Erythroblast (primary cell): ENCODE data around the gene ZSCAN16.

Source experiments
- DNase-seq, 2 experiments: peaks; one replicate each; lab custom pipeline; 2025; lab: John Stamatoyannopoulos, UW
- GATA1 ChIP-seq: IDR thresholded peaks from 2 replicates; pipeline ENCODE4 v1.6.1; 2011; ENCODE audit warnings: low read depth, mild to moderate bottlenecking, control low read depth, low read length, moderate library complexity
- POLR2A ChIP-seq: IDR thresholded peaks from 2 replicates; pipeline ENCODE4 v1.6.1; 2011; ENCODE audit warnings: mild to moderate bottlenecking, low read length

Gene ZSCAN16

DNA sequence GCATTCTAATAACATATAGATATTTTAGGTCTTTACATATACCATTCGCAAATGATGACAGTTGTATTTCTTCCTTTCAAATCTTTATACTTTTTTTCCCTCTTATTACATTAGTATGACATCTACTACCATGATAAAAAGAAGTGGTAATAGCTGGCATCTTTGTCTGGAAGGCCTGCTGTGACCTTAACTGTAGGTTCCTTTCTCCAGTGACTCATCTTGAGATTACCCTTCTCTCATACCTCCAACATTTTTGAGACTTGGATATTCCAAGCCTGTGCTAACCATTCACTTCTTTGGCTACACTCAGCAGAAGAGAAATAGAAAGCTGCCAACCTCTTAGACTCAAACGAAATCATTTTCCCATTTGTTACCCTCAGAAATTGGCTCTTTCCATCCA lies 47.6 kb downstream of the ZSCAN16 start:
- TF ChIP-seq POLR2A: no peak
- TF ChIP-seq GATA1: no peak

DNA sequence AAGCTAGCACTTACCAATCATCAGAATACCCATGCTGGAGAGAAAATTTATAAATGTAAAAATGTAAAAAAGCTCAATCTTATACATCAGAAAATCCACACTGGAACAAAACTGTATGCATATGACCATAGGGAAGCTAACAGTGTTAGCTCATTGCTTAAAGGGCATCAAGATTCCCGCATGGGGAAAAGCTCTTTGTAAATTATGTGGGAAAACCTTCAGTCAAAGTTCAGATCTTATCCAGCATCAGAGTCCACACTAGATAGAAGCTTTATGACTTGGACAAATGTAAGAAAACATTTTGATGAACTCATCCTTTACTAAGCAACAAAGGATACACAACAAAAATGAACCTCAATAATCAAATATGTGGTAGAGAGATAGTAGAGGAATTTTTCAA lies 52.0 kb downstream of the ZSCAN16 start:
- no peak for DNase-seq
- no peak for TF ChIP-seq POLR2A
- no peak for TF ChIP-seq GATA1

More for the DNA sequence above, 47.6 kb downstream of the ZSCAN16 start:
- DNase-seq: no peak
